Activated T-cell treated with anti-CD3 and anti-CD28 coated beads for 48 hours (primary cell): Measurements from ENCODE around the gene MRGPRE.

Source experiments
- DNase-seq: peaks from one replicate; pipeline ENCODE4 v3.0.0-alpha.2; 2020; ENCODE audit warnings: low read depth

The MRGPRE gene

GRCh38 chr11:3196161-3197043 is 35.8 kb downstream of the MRGPRE start:
- DNase-seq: no peak

GRCh38 chr11:3195251-3196160 is 36.7 kb downstream of the MRGPRE start:
- DNase-seq: no peak

DNA sequence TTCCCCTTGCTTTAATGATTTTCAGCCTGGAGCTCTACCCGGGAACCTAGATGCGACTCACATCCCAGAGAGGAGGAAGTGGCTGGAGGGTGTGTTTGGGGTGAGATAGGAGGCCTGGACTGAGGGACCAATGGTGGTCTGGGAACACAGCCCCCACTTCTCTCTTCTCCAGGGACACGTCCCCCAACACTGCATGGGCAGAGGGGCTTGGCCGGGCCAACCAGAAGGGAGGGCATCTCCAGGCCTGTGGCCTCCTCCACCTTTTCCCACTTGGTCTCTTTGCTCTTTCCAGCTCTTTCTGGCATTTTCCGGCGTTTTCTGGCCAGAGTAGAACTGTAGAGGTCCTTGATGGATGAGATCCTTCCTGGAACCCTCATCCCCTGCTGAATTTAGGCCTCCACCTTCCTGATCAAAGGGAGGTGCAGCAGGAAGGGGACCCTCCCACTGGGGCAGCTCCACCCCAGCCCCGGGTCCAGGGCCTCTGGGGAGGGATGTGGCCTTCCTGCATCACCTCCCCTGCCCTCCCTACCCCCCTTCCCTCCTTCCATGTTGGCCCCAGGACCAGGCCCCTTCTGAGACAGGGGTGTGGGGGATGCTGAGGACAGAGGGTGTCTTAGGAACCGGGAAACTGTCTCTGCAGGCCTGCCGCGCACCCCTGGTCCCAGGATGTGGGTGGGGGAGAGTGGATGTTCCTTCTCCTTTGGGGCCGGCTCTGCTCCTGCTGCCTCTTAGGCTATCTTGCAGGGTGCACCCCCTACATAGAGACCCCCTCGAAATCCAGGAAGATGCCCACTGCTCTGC is 38.0 kb downstream of the MRGPRE start:
- no peak for DNase-seq

- no peak for DNase-seq
Observed at GRCh38 chr11:3193373-3194015, 38.7 kb downstream of the MRGPRE start.

GRCh38 chr11:3192511-3193372 is 39.5 kb downstream of the MRGPRE start:
- DNase-seq: no peak

- DNase-seq: no peak
Observed at GRCh38 chr11:3191586-3192324, 40.5 kb downstream of the MRGPRE start.

- DNase-seq: no peak
Observed at GRCh38 chr11:3190600-3190999, 41.6 kb downstream of the MRGPRE start.

DNA sequence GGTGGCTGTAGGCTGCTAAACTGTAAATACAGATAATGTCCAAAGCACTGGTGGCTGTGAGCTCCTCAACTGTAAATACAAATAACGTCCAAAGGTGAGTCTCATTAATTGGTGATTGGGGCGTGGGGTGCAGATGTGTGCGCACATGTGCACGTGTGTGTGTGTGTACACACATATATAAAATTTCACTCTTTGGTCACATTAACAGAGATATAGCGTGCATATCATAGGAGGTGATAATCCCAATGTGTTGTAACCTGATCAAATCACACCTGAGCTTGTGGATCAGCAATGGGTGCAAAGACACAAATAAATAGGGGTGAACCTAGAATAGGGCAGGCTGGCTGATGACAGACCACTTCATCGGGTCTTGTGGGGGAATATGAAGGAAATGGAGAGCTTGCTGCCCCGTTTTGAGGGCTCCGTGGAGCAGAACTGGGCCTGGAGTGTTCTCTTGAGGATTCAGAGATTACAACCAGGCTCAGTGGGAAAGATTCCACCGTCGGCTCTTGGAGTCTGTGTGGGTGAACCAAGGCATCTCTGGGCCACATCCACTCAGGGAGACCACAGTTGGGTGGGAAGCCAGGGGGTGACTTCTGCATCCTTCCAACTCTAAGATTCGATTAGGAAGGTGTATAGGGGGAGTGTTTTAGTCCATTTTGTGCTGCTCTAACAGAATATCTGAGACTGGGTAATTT is 42.2 kb downstream of the MRGPRE start:
- no peak for DNase-seq

DNA sequence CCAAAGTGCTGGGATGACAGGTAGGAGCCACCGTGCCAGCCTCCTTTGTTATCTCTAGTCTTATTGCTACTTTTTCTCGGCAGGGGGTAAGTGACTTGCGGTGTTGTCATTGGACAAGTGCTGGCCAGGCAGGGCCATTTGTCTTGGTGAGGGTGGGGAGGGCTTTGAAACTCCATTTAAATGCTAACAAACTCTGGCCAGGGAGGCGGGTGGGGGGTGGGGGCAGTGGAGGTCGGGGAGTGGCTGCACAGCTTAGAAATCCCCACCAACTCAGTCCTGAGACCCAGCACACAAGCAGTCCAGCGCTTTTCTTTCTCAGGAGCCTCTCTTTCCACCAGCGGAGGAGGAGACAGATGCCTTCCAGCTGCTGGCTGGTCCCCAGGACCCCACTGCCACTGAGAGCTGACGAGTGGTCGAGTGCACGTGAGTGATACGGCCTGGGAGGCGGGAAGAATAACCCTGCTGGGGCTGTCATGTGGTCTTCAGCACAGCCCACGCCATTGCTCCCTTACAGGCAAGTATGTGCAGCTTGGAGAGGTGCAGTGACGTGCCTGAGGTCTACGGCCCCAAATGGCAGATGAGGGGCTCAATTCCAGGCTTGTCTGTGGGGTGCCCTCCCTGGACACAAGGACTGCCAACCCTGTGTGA is 42.9 kb downstream of the MRGPRE start:
- DNase-seq: no peak

GRCh38 chr11:3188496-3189195 is 43.6 kb downstream of the MRGPRE start:
- no peak for DNase-seq

GRCh38 chr11:3186166-3186953 is 45.9 kb downstream of the MRGPRE start:
- DNase-seq: no peak

GRCh38 chr11:3184732-3185347 is 47.4 kb downstream of the MRGPRE start:
- no peak for DNase-seq

DNA sequence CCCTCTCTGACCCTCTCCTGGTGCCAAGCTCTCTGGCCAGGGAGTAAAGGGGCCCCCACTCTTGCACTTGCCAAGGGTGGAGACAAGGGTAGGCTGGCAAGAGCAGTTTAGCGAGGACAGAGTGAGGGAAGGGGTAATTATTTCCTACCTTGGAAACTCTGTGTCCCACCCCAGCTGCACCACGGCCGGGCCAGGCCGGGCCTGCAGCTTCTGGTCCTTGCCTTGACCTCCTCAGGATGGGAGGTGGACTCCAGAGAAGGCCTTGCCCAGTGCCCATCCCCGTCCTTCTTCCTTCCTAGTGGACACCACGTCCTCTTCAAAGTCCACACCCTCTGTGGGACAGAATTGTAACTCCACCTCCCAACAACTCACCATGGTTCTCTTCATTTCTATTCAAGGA is 48.7 kb downstream of the MRGPRE start:
- no peak for DNase-seq

DNA sequence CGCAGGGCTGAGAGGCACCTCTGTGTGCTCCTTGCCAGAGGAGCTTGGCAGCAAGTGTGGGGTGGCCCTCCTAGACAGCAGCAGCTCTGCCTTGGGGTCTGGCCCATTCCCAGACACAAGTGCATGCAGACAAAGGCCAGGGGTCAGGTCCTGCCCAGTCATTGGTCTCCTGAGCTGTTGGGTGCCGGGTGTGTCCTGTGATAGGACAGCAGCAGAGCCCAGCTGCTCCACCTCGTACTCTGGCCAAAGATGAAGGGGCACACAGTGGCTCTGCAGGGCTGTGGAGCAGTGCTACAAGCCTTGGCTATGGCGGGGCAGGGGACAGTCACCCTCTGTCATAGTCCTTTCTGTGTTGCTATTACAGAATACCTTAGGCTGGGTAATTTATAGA is 49.8 kb downstream of the MRGPRE start:
- DNase-seq: no peak

DNA sequence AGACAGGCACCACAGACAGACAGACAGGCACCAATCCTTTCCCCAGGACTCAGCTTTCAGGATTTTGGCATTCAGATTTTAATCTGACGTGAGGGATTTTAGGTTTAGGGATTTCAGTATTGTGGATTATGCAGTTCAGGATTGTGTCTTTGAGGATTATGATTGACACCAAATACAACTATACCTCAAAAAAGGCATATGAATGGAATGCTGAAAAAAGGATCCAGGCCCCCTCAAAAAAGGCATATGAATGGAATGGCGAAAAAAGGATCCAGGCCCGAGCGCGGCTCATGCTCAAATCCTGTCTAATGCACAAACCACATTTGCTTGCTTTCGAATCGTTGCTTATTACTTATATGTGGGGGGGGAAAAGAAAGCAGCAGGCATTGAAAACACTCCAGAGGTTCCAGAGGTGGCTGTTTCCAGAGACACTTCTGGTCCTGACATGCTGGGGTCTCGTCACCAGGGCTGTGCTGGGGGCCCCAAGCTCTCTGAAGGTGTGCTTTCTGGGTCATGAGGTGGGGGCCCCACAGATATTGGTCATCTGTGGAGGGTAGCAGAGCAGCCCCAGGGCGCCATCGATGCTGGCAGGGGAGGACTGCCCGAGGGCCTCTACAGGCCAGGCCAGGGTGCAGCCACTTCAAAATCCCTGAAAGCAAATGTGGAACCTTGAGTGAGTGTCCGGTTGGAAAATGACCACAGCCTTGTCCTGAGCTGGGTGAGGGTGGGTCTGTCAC is 50.3 kb downstream of the MRGPRE start:
- no peak for DNase-seq

DNA sequence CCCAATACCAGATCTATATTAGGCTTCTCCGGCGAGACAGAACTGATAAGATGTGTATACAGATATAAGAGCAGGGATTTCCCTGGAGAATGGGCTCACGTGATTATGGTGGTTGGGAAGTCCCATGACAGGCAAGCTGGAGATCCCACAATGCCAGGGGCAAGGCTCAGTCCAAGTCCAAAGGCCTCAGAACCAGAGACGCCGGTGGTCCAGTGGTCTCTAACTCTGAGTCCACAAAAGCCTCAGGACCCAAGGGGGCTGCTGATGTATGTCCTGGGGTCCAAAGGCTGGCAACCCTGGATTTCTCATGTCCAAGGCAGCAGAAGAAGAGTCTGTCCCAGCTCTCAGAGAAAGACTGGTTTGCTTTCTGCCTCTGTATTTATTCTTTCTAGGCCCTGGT is 51.3 kb downstream of the MRGPRE start:
- no peak for DNase-seq
